GM21360 (cell line): Measurements from ENCODE around the gene NIPAL4.
"Not testable (repeated sequence)": the region's sequence is repeated elsewhere in the genome, so short reads cannot be mapped to it uniquely, and the experiment has no call there.

Source experiments
- ATAC-seq: cut with Tn5 transposase; IDR thresholded peaks from one replicate; pipeline ENCODE4 v1.9.1; 2021; ENCODE audit warnings: mild to moderate bottlenecking, moderate library complexity; ENCODE audit not compliant: unreplicated experiment

The NIPAL4 gene

GRCh38 chr5:157459715-157460599 is at the start of gene NIPAL4:
TSS of gene NIPAL4 (plus strand) at chr5:157460213. CDS start at chr5:157460321, 108 bp downstream.
- no peak for ATAC-seq

DNA sequence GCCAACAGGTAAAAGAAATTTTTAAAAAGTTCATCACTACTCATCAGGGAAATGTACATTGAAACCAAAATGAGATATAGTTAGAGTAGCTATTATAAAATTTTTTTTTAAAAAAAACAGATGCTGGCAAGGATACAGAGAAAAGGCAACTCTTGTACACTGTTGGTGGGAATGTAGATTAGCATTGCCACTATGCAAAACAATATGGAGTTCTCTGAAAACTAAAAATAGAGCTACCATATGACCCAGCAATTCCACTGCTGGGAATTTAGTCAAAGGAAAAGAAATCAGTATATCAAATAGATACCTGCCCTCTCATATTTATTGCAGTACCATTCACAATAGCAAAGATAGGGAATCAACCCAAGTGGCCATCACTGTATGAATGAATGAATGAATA is 44.2 kb upstream of the NIPAL4 start:
- ATAC-seq: no peak

DNA sequence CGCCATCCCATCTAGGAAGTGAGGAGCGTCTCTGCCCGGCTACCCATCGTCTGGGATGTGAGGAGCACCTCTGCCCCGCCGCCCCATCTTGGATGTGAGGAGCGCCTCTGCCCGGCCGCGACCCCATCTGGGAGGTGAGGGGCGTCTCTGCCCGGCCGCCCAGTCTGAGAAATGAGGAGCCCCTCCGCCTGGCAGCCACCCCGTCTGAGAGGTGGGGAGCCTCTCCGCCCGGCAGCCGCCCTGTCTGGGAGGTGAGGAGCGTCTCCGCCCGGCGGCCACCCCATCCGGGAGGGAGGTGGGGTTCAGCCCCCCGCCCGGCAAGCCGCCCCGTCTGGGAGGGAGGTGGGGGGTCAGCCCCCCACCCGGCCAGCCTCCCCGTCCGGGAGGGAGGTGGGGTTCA is 40.5 kb upstream of the NIPAL4 start:
- not testable (repeated sequence) for ATAC-seq

GRCh38 chr5:157429920-157430319 is 30.1 kb upstream of the NIPAL4 start:
- ATAC-seq: not testable (repeated sequence)

DNA sequence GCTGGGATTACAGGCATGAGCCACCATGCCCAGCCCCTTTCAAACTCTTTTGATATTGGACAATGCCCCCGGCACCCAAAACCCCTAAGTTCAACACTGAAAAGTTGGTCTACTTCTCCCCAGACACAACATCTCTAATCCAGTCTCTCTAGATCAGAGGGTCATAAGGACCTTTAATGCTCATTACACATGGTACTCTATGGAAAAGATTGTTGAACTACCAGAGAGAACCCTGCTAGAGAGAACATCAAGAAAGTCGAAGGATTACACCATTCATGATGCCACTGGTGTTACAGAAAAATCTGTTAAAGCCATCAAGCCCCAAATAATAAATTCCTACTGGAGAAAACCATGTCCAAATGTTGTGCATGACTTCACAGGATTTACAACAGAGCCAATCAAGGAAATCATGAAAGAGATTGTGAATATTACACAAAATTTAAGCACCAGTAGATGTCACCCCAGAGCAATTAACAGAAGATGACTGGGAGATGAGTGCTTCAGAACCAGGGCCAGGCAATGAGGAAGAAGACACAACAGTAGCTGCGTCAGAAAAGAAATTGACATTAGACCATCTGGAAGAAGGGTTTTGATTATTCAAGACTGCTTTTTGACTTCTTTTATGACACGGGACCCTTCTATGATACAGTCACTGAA is 28.3 kb upstream of the NIPAL4 start:
- ATAC-seq: no peak

GRCh38 chr5:157434096-157434495 is 25.9 kb upstream of the NIPAL4 start:
- no peak for ATAC-seq

GRCh38 chr5:157443041-157443549 is 16.9 kb upstream of the NIPAL4 start:
- ATAC-seq: no peak

DNA sequence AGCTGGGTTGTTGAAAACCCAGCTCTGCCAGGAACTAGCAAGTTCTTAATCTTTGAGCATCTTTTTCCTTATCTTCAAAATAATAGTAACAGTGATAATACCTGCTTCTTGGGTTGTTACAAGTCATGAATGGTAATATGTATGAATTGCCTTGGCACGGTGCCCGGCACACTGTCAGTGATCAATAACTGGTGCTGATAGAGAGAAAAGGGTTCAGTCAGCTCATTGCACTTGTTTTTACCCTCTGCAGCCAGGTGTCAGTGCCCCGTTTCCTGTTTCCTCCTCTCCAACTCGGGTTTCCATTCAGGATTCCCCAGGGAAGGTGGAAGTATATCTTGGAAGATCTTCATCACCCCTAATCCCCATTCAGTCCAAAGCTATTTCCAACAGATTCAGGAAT is 15.8 kb upstream of the NIPAL4 start:
- ATAC-seq: no peak

DNA sequence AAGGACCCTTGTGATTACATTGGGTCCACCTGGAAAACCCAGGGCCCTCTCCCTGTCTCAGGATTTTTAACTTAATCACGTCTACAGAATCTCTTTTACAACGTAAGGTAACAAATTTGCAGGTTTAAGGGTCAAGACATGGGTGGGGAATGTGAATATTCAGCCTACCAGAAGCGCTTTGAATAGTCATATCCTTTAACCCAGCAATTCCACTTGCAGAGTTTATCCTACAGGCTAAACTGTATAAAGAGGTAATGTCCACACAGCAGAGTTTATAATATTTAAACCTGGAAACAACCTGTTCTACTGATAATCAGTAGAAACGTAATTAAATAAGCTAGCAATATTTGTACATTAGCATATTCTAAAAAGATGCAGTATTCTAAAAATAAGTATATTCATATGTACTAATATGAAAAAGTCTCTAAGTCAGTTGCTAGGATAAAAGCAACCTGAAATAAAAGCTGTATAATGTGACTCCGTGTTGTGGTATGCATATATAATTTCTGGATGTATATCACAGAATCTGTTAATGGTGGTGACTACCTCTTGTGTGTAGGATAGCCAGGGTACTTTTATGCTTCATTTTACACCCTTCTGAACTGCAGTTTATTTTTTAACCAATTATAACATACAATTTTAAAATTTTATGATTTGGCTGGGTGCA is 14.1 kb upstream of the NIPAL4 start:
- ATAC-seq: no peak

DNA sequence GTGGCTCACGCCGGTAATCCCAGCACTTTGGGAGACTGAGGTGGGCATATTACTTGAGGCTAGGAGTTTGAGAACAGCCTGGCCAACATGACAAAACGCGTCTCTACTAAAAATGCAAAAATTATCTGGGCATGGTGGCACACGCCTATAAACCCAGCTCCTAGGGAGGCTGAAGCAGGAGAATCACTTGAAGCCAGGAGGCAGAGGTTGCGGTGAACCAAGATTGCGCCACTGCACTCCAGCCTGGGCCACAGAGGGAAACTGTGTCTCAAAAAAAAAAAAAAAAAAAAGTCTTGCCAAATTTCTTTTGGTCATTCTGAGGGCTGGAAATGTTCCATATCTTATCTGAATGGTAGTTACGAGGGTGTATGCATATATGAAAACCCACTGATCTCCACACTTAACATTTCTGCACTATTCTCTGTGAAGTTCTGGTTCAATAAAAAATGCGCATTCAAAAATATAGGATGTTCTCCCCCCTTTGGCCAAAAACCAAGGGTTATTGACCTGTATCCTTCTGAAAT is 13.5 kb upstream of the NIPAL4 start:
- ATAC-seq: no peak

DNA sequence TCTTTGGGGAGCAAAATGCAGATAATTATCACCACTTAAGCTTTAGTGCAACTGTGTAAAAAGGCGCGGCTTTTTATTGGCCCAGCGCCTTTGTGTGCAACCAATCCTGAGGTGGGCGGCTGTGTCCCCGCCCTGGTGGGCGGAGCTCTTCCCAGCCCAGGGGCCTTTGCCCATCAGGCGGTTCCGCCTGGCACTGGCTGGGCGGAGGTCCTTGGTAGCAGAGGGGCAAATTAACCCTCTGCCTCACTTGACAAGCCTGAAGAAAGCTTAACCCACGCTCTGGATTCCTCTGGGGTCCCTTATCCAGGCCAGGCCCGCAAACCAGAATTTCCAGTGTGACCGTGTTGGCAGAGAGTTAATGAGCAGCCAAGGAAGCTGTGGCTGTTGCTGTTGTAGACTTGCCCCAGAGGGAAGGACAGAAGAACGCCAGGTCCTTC is 12.8 kb upstream of the NIPAL4 start:
- ATAC-seq: no peak

DNA sequence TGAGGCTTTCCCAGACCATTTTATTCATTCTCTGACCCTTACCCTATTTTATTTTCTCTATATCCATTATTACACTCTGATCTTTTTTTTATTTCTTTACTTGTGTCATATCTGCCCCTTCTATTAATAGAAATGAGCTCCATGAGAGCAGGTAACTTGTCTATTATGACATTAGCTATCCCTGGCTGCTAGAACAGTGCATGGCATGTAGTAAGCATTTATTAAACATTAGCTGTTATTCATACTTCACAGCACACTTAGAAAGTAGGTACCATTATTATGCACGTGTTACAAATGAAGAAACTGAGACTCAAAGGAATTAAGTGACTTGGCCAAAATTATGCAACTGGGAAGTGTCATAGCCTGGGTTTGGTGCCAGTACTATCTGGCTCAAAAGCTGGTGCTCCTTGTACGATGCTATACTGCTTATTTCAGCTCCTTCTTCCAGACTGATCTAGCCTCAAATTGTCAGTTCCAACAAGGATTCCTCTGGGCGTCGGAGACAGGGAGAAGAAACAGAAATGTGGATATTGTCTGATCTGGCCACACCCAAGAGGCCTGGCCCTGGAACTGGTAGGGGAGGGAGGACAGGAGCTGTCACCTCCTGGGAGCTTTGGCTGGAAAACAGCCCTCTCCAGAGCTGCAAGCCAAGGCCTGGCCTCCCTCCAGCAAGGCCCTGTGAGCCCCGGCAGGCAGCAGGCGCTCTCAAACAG is 10.8 kb upstream of the NIPAL4 start:
- ATAC-seq: no peak

DNA sequence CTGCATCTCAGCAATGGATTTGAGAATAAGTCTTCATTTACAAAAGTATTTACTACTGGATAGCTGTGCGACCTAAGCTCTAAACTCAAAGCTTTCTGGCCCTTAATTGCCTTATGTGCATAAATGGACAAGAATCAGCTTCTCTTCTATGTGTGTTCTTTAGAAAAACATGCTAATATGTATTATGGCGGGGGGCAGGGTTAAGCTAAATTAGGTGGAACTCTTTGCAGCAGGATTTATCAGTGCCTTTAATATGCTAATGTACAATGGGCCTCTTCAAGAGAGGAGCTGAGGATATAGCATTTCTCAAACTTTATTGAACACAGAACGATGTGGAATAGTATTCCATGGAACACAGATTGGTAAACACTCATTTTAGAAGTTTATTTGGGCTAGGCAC is 10.0 kb upstream of the NIPAL4 start:
- no peak for ATAC-seq

DNA sequence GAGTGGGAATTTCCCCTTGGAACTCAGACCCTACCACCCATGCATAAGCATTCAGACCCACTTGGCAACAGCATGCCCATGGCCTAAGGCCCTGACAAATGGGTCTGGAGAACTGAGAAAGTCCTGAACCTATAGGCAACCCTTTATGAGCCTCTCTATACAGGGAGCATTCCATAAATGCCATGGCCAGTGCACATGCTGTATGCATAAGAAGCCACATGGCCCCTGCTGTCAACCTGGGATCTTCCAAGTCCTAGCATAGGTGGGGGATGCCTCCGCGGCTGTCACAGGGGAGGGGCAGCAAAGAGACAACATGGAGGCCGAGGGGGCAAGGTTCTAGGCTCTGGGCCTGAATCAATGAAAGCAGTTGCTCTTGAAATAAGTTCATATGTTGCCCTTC is 8.2 kb upstream of the NIPAL4 start:
- ATAC-seq: no peak

DNA sequence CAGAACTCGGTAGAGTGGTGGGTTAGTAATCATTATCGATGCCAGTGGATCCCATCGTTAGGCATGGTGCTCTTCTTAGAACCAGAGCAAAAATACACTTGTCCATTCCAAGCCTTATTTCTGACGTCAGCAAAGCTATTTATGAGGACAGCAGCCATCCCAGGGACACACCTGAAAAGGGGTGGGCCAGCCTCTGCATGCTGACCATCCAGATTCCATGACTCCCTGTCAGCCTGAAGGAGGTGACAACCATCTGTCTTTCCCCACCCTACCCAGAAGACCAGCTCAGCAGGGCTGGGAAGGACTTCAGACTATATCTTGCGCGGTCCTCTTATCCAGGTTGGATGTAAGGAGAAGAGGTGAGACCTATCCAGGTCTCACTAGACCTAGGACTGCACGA is 5.7 kb upstream of the NIPAL4 start:
- ATAC-seq: no peak

- no peak for ATAC-seq
Measured at GRCh38 chr5:157455057-157455456, 5.0 kb upstream of the NIPAL4 start.

- ATAC-seq: no peak
Measured at GRCh38 chr5:157456301-157456700, 3.7 kb upstream of the NIPAL4 start.

DNA sequence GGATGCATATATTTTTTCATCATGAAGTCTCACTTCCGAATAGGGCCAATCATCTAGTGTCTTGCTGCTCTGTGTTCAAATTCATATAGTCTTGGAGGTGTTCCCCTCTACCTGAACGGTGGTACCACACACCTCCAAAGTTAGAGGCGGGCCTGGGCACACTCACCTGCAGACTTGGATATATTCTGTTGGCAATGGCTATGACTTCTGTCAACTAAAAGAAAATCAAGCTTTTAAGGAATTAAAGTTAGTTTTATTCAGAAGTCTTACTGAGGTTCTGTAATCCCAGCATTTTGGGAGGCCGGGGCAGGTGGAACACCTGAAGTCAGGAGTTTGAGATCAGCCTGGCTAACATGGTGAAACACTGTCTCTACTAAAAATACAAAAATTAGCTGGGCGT is 2.6 kb upstream of the NIPAL4 start:
- ATAC-seq: no peak

DNA sequence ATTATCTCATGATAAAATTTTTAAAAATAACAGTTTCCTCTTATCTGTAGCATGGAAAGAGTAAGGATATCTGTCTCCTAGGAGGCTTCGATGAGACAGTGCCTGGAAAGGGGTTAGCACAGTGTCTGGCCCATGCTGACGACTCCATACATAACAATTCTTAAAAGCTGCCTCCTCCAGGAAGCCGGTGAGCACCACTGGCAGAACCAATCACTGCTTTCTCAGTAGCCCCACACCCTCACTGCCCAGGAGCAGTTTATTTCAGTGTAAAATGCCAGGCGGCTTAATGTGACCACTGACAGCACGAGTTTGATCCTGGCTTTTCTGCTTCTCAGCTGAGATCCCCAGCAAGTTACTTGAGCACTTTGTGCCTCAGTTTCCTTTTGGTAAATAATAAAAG is 1.2 kb upstream of the NIPAL4 start:
- no peak for ATAC-seq

GRCh38 chr5:157460921-157461792 is 1.1 kb downstream of the NIPAL4 start:
- no peak for ATAC-seq
